SH-SY5Y (cell line): ENCODE measurements around the gene RNH1.

Source experiments
- GATA2 ChIP-seq: IDR thresholded peaks from 2 replicates; pipeline ENCODE4 v1.6.1; 2011; ENCODE audit warnings: mild to moderate bottlenecking, low read depth, low read length
- GATA3 ChIP-seq: IDR thresholded peaks from 2 replicates; pipeline ENCODE4 v1.6.1; 2011; ENCODE audit warnings: low read depth, mild to moderate bottlenecking, low read length, moderate library complexity

RNH1 gene

GRCh38 chr11:499201-500076 lies 7.6 kb downstream of the RNH1 start:
- no peak for TF ChIP-seq GATA2
- TF ChIP-seq GATA3, result no peak

- TF ChIP-seq GATA3 (no peak), GATA2 (no peak)
Measured at GRCh38 chr11:498297-499181, 8.5 kb downstream of the RNH1 start.

- TF ChIP-seq GATA3 (no peak), GATA2 (no peak)
Measured at GRCh38 chr11:497565-498296, 9.3 kb downstream of the RNH1 start.

- no peak for TF ChIP-seq GATA3
- TF ChIP-seq GATA2, result no peak
Measured at GRCh38 chr11:496834-497564, 10.0 kb downstream of the RNH1 start.

- TF ChIP-seq GATA2, result no peak
Measured at GRCh38 chr11:495537-495931, 11.5 kb downstream of the RNH1 start.

GRCh38 chr11:494761-495536 lies 12.1 kb downstream of the RNH1 start:
- TF ChIP-seq GATA2, result no peak
- no peak for TF ChIP-seq GATA3

- no peak for TF ChIP-seq GATA2
- no peak for TF ChIP-seq GATA3
Measured at GRCh38 chr11:492427-493226, 14.4 kb downstream of the RNH1 start.

- TF ChIP-seq GATA3 (no peak), GATA2 (no peak)
Measured at GRCh38 chr11:491358-491757, 15.7 kb downstream of the RNH1 start.

GRCh38 chr11:490930-491260 lies 16.1 kb downstream of the RNH1 start:
- TF ChIP-seq GATA2, result no peak

GRCh38 chr11:490186-490929 lies 16.7 kb downstream of the RNH1 start:
- TF ChIP-seq GATA2, result no peak
- TF ChIP-seq GATA3, result no peak

GRCh38 chr11:489610-490185 lies 17.3 kb downstream of the RNH1 start:
- no peak for TF ChIP-seq GATA2
- no peak for TF ChIP-seq GATA3
